ENCODE measurements around the gene POLR2F. TPM values are rescaled to one million over a fixed set of nuclear protein-coding genes. Genes with fewer than 3 reads are reported as not detected.
A peak's percentile ranks its signal among the peaks of the same experiment; 100 is the strongest.

Gene POLR2F
- total RNA-seq, 1 donor from 2014 or later, result 68.3 TPM

GRCh38 chr22:37907036-37907954 lies 46.2 kb upstream of the POLR2F start:
- no peaks in the 10 kb centered on the region for H3K36me3 Mint-ChIP-seq (ENCODE audit: unreplicated experiment)
- TF ChIP-seq CTCF (IDR thresholded peaks at IDR 0.05; ENCODE audit: partially characterized antibody, unreplicated experiment), result no peak
- peak overlapping the region; percentile 90 for H3K27ac Mint-ChIP-seq (ENCODE audit: unreplicated experiment)
- H3K9me3 Mint-ChIP-seq (ENCODE audit: unreplicated experiment), result peaks cover 12% of the 10 kb centered on the region
- H3K4me1 Mint-ChIP-seq (ENCODE audit: low read depth, unreplicated experiment), result peaks cover 36% of the 10 kb centered on the region
- H3K4me3 Mint-ChIP-seq (ENCODE audit: unreplicated experiment), result peak overlapping the region; percentile 93
- peaks cover 26% of the 10 kb centered on the region for H3K27me3 Mint-ChIP-seq (ENCODE audit: unreplicated experiment)
- DNase-seq, result no peak

- Mint-ChIP-seq H3K4me3 (ENCODE audit: unreplicated experiment) (peak overlapping the region; percentile 78), H3K27ac (ENCODE audit: unreplicated experiment) (peak overlapping the region; percentile 81), H3K27me3 (ENCODE audit: unreplicated experiment) (peaks cover 25% of the 10 kb centered on the region), H3K9me3 (ENCODE audit: unreplicated experiment) (peaks cover 11% of the 10 kb centered on the region), H3K4me1 (ENCODE audit: low read depth, unreplicated experiment) (peaks cover 38% of the 10 kb centered on the region), H3K36me3 (ENCODE audit: unreplicated experiment) (no peaks in the 10 kb centered on the region)
- DNase-seq, result no peak
- TF ChIP-seq CTCF (IDR thresholded peaks at IDR 0.05; ENCODE audit: partially characterized antibody, unreplicated experiment), result no peak
Measured at GRCh38 chr22:37909766-37910165, 43.7 kb upstream of the POLR2F start.

- DNase-seq, result peak; percentile 52
- Mint-ChIP-seq H3K4me1 (ENCODE audit: low read depth, unreplicated experiment) (peaks cover 32% of the 10 kb centered on the region), H3K4me3 (ENCODE audit: unreplicated experiment) (peak overlapping the region; percentile 78), H3K36me3 (ENCODE audit: unreplicated experiment) (no peaks in the 10 kb centered on the region), H3K27me3 (ENCODE audit: unreplicated experiment) (peaks cover 17% of the 10 kb centered on the region), H3K9me3 (ENCODE audit: unreplicated experiment) (peaks cover 4% of the 10 kb centered on the region), H3K27ac (ENCODE audit: unreplicated experiment) (no peak overlapping the region)
- no peak for TF ChIP-seq CTCF (IDR thresholded peaks at IDR 0.05; ENCODE audit: partially characterized antibody, unreplicated experiment)
Measured at GRCh38 chr22:37910890-37911672, 42.4 kb upstream of the POLR2F start.

- Mint-ChIP-seq H3K9me3 (ENCODE audit: unreplicated experiment) (peaks cover 4% of the 10 kb centered on the region), H3K4me1 (ENCODE audit: low read depth, unreplicated experiment) (peaks cover 32% of the 10 kb centered on the region), H3K27me3 (ENCODE audit: unreplicated experiment) (peaks cover 17% of the 10 kb centered on the region), H3K27ac (ENCODE audit: unreplicated experiment) (peak overlapping the region; percentile 62), H3K36me3 (ENCODE audit: unreplicated experiment) (no peaks in the 10 kb centered on the region), H3K4me3 (ENCODE audit: unreplicated experiment) (peak overlapping the region; percentile 42)
- DNase-seq, result no peak
- TF ChIP-seq CTCF (IDR thresholded peaks at IDR 0.05; ENCODE audit: partially characterized antibody, unreplicated experiment), result no peak
Measured at GRCh38 chr22:37911697-37912096, 41.8 kb upstream of the POLR2F start.
